NT2/D1 (cell line): ENCODE measurements around the gene SH2D1B.

ENCODE experiments used
- SUZ12 ChIP-seq: IDR thresholded peaks from 2 replicates; pipeline ENCODE4 v1.6.1; 2011; ENCODE audit not compliant: insufficient read length, insufficient read depth; ENCODE audit errors: extremely low read depth
- YY1 ChIP-seq: IDR thresholded peaks from 2 replicates; pipeline ENCODE4 v1.6.1; 2011; ENCODE audit not compliant: insufficient read length, insufficient read depth
- ZNF274 ChIP-seq: IDR thresholded peaks from 2 replicates; pipeline ENCODE4 v1.6.1; 2011; ENCODE audit warnings: mild to moderate bottlenecking, low read depth, low read length

GRCh38 chr1:162363823-162364222 lies 48.1 kb downstream of the SH2D1B start:
- TF ChIP-seq YY1 = no peak
- TF ChIP-seq ZNF274 = no peak
- TF ChIP-seq SUZ12 = no peak
